ENCODE data around the gene TMEM127.

GRCh38 chr2:96248624-96249023 is 17.2 kb downstream of the TMEM127 start:
- TF ChIP-seq POLR2A (IDR thresholded peaks at IDR 0.05) (no peak), EP300 (IDR thresholded peaks at IDR 0.05) (no peak)
- TF ChIP-seq, protein P1, sequence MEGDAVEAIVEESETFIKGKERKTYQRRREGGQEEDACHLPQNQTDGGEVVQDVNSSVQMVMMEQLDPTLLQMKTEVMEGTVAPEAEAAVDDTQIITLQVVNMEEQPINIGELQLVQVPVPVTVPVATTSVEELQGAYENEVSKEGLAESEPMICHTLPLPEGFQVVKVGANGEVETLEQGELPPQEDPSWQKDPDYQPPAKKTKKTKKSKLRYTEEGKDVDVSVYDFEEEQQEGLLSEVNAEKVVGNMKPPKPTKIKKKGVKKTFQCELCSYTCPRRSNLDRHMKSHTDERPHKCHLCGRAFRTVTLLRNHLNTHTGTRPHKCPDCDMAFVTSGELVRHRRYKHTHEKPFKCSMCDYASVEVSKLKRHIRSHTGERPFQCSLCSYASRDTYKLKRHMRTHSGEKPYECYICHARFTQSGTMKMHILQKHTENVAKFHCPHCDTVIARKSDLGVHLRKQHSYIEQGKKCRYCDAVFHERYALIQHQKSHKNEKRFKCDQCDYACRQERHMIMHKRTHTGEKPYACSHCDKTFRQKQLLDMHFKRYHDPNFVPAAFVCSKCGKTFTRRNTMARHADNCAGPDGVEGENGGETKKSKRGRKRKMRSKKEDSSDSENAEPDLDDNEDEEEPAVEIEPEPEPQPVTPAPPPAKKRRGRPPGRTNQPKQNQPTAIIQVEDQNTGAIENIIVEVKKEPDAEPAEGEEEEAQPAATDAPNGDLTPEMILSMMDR (IDR thresholded peaks at IDR 0.05): no peak

Data from ovary (tissue), 3 donors.